Melanocyte of skin (primary cell): ENCODE data around the gene PAK2. TPM values are rescaled to one million over a fixed set of nuclear protein-coding genes. Genes with fewer than 3 reads are reported as not detected.

Experiments
- small RNA-seq, 2 donors: library from RNA; depleted of rRNA; stranded (forward); fragments of <200 nt; gene quantifications; one replicate each; pipeline ENCODE3, GENCODE V24; 2012
- total RNA-seq, 2 donors: library from RNA; depleted of rRNA; stranded (reverse); fragments of >200 nt; gene quantifications; 2 replicates each; pipeline ENCODE4 v1.2.3, GENCODE V29; 2012

Gene PAK2
- 10 to 100 TPM; 27.5 to 38.6 TPM for total RNA-seq

DNA sequence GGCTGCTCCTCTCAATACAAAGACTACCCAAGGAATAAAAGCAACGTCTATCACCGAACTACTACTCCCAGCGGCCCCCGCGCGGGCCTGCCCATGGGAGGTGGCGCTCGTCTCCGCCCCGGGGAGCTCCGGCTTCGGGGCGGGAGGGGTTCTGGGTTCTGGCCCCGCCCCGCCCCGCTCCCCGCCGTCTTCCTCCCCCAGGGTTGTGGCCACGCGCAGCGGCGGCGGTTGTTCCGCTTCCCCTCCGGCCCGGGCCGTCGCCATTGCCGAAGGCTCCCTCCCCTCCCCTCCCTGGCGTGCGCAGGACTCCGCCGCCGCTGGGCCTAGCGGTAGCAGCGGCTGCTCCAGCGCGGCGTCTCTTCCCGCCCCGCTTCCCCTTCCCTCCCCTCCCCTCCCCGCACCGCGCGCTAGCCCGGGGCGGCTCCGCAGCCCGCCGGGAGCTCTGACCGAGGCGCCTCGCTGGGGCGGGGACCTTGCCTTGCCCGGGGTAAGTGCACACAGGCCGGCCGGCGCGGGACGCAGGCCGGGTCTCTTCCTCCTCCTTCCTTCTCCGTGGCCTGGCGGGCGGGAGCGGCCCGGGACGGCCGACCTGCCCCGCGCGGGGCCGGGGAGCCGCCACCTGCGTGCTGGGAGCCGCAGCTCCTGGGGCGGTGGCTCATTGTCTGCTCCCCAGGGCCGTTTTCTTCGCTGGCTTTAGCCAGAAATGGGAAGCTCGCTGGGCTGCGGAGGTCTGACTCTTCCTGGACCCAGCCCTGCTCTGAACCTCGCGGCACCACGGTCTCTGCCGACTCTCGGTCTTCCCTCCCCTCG lies at the start of gene PAK2:
Gene PAK2, plus strand, starts transcription at position 187 of the 810 bp plus-strand sequence. CDS start 42,790 bp downstream, outside the sequence.

GRCh38 chr3:196711838-196712513 lies 27.7 kb upstream of the PAK2 start, which contains the start of the genes CEP19 and PIGX:
Gene CEP19, minus strand, starts transcription at chr3:196712250. Its CDS starts 3,593 bp downstream, at chr3:196708657.
Gene PIGX, plus strand, starts transcription at chr3:196712377.

DNA sequence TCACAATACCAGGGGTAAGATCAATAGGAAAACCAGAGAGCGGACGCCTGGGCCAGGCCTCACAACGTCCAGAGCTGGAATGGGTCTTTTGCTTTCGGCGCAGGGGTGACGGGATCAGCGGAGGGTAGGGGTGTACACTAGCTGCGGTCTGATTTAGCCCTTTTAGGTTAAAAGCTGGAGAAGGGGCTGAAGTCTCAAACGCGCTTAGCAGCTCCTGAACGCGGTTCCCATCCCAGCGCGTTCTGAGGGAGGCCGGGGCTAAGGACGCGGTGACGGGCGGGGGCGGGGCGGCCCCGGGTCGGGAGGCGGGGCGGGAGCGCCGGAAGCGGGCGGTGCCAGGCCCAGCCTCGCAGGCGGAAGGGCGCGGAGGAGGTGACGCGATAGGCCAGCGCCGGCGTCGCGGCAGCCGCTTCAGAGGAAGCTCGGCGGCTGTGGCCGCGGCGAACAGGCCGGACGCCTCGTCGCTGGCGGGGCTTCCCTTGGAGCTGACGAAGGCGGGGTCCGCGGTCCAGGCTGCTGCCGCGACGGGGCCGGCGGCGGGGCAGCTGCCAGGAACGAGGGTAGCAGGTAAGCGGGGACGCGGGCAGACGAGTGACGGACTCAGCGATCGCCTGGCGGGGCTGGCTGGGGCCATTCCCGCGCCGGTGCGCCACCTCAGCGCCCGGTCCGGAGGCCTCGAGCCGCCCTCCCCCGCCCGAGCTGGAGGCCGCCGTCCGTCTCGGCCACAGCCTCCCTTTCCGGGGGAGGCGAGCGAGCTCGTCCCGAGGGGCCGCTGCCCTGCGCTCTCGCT lies 128.0 kb downstream of the PAK2 start, which contains the start of gene SENP5:
Gene SENP5, plus strand, starts transcription at position 414 of the 790 bp plus-strand sequence. CDS start 17,262 bp downstream, outside the sequence.

Small RNAs within 50 kb of the gene (small RNA-seq; reads per million reads assigned to genes)
- gene RNU4-89P, result 0.04 to 0.06 reads per million in 2 donors
- gene RNU6-42P, result 3.8 to 5.4 reads per million in 2 donors
- gene RNU6-646P, result 0.04 to 0.06 reads per million in 2 donors

Other genes starting within 250 kb of the PAK2 start
- gene RNF168, start 236.1 kb upstream of the PAK2 start, total RNA-seq, result 10 to 100 TPM; 12.4 to 16.0 TPM
- gene SMCO1, start 224.5 kb upstream of the PAK2 start, total RNA-seq, result not detected
- 1 to 10 TPM; 5.2 to 7.3 TPM for gene WDR53, start 171.3 kb upstream of the PAK2 start, total RNA-seq
- gene FBXO45, start 171.2 kb upstream of the PAK2 start, total RNA-seq, result 10 to 100 TPM in 1 of 2 donors, 1 to 10 TPM in 1; 6.2 to 11.7 TPM
- 10 to 100 TPM; 10.3 to 16.0 TPM for gene NRROS, start 100.2 kb upstream of the PAK2 start, total RNA-seq
- 1 to 10 TPM; 4.3 to 5.9 TPM for gene CEP19, start 27.6 kb upstream of the PAK2 start, total RNA-seq
- 10 to 100 TPM; 32.6 to 49.9 TPM for gene PIGX, start 27.5 kb upstream of the PAK2 start, total RNA-seq
- 10 to 100 TPM; 38.2 to 51.0 TPM for gene SENP5, start 128.1 kb downstream of the PAK2 start, total RNA-seq
- gene NCBP2, start 202.7 kb downstream of the PAK2 start, total RNA-seq, result 10 to 100 TPM; 35.8 to 44.0 TPM
- 1 to 10 TPM; 1.7 to 5.5 TPM for gene PIGZ, start 229.0 kb downstream of the PAK2 start, total RNA-seq